Measurements from ENCODE around the gene DHH. TPM values are rescaled to one million over a fixed set of nuclear protein-coding genes. Genes with fewer than 3 reads are reported as not detected.

DHH gene
- total RNA-seq, 1 donor from 2014 or later = 1.6 TPM

DNA sequence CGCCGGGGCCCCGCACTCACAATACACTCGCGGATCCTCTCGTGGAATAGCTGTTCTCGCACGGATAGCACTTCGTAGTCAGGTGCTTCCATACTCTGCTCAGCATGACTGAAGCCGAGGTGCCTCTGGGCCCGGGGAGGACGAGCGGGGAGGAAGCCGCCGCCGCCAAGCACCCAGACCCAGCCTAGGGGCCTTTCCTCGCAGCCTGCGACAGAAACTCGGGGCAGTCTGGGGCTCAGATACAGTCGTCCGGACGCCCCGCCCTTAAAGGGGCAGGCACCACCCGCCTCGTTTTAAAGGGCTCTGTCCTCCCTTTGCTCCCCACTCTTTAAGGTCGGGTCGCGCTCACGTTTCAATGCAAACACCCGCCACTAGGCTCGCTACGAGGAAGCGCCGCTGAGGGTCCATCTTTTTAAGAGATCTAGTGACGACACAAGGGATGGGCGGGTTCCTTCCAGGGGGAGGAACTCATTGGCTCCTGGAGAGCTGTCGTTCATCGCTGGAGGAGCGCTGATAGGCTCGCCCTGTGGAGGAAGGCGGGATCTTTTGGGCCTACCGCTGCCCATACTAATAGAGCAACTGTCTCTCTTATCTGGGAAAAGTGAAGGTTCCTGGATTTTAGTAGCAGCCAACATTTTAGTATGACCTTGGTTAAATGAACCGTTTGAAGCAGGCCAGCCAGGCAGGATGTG is 16.0 kb upstream of the DHH start, which contains the start of gene LMBR1L:
LMBR1L (minus strand) TSS at position 384 of the 692 bp plus-strand sequence; CDS start at position 92, 292 bp downstream.
- intact Hi-C loops (cut with DNase I) = no loop called here
- peak; percentile 98 for DNase-seq (ENCODE audit: low spot score)

DNA sequence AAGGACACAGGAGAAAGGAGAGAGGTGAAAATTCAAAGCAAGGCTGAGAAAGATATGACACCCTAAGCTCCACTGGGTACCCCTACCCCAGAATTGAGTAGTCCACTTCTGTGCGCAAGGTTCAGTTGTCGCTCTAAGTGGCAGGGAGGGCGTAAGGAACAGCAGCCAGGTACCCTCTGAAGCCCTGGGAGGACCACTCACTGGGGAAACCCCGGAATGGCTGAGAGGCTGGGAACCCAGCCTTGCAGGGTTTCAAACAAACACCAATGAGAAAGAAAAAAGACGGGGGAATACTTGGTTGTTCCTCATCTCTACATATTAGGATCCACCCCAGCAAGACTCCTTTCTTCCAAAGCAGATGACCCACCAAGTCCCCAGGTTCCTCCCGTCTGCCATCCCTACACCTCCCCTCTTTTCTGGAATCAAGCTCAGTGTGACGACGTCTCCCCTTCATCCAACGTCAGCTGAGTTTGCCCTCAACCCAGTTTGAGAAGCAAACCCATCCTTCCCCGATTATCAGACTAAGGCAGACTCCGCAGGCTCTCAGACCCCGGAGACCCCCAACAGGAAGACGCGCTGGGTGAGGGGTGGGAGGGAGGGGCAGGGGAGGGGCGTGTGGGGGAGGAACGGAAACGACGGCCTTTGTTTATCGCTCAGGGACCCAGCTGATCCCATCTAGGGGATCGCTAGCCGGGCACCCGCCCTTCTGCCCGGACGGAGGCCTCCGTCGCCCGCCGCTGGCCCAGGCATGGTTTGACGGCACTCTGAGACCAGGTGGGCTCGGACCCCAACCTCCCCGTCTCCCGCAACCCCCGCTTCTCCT is 15.3 kb upstream of the DHH start:
- intact Hi-C loops (cut with DNase I) = loop anchor here (2.0 kb wide), 1 partner anchor 21 kb away; the partner anchor contains the start of gene TUBA1B
- DNase-seq (ENCODE audit: low spot score) = peak; percentile 78

DNA sequence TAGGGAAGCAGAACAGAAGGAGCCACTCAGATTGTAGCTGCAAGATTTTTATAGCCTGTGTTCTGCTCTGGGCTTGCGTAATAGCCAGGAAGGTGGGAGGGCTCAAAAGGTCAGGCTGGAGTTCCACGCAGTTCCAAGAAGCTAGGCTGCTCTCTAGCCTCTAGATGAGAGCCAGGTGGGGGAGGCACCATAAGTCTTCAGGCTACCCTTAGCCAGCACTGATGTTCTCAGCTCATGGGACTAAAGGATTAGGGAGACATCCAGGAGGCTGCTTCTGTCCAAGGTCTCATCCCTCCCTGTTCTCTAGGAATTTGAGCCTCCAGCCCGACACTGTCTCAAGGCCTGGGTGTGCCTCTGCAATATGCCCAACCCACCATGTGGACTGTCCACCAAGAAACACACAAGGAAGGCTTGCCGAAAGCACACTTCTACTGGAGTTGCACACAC is 14.4 kb upstream of the DHH start:
- peak; percentile 83 for DNase-seq (ENCODE audit: low spot score)
- intact Hi-C loops (cut with DNase I) = loop anchor here (2.0 kb wide), 1 partner anchor 22 kb away; the partner anchor contains the start of gene TUBA1B

DNA sequence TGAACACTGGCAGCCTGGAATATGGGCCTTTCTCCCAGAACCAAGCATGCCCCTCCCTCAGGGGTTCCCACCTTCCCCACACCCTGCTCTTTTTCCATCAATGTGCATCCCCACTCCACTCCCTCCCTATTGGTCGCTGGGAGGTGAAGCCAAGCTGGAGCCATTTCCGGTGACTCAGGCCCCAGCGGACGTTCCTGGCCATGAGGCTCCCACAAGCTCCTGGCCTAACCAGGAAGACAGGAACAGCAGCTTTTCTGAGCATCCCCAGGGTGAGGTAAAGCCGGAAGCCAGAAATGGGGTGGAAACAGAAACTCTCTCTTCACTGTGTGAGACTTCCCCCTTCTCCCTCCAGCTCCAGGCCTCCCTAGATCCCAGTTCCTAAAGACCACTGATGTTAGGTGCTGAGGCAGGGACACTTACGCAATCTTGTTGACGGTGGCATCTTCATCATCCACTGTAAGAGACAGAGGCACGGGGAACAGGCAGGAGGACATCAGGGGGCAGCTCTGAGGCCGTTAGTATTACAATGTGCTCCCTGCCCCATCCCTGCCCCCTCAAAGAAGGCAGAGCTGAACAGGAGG is 11.0 kb upstream of the DHH start:
- intact Hi-C loops (cut with DNase I) = no loop called here
- DNase-seq (ENCODE audit: low spot score) = no peak

DNA sequence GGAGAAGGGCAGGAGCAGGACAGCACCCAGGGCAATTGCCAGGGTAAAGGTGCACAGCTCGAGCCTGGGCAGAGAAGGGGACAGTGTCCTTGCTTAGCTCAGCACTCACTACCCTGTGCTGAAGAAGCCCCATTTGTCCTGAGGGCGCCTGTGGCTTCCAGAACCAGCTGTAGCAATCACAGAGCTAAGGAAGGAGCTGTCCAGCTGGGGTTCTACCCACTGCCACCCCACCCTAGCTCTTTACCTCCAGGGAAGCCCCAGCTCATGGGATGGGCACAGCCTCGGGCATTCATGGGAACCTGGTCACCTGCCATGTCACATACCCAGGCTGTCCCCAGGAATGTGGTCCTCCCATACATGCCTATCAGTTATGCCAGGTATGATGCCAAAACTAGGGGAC is 10.2 kb upstream of the DHH start:
- DNase-seq (ENCODE audit: low spot score) = no peak
- intact Hi-C loops (cut with DNase I) = no loop called here

DNA sequence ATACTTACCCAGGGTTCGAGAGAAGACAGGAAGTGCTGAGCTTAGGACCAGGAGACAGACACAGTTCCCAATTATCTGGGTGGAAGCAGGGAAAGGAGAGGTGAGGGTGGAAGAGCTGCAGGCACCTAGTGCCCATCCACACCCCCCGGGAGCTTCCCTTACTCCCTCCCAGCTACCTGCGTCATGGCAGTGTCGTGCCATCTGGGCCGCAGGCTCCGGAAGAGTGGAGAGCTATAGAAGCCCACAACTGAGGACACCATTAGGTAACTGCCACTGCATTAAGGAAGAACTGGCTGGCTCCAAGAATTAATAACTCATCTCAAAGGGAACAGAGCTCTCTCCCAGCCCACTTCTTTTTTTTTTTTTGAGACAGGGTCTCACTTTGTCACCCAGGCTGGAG is 5.8 kb upstream of the DHH start:
- DNase-seq (ENCODE audit: low spot score) = no peak
- intact Hi-C loops (cut with DNase I) = no loop called here

DNA sequence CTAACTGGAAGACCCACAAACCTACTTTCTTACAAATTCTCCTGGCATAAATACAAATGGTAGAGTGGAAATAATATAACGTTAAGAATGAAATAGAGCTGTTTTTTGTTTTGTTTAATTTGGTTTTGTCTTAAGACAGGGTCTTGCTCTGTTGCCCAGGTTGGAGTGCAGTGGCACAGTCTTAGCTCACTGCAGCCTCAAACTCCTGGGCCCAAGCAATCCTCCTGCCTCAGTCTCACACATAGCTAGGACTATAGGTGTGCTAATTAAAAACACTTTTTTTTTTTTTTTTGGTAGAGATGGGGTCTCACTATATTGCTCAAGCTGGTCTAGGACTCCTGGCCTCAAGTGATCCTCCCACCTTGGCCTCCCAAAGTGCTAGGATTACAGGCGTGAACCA is 4.1 kb upstream of the DHH start:
- no peak for DNase-seq (ENCODE audit: low spot score)
- intact Hi-C loops (cut with DNase I) = no loop called here

DNA sequence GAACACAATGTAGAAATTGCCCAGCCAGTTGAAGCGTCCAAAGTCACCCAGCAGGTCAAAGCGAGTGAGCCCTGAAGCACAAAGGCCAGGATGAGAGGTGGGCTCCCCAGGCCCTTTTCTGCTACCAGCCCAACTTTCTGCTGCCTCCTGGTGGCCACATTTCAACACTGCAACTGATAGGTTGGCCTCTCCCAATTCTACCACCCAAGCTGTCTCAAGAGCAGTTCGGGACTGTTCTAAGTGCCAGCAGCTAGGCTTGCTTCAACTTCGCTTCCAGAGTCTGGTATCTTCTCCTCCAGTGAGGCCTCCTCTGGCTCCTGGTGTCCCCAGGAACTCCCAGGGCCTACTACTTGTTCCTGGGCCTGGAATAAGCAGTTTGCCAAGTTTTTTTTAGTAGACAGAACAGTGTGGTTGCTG is 3.4 kb upstream of the DHH start:
- intact Hi-C loops (cut with DNase I) = no loop called here
- no peak for DNase-seq (ENCODE audit: low spot score)

DNA sequence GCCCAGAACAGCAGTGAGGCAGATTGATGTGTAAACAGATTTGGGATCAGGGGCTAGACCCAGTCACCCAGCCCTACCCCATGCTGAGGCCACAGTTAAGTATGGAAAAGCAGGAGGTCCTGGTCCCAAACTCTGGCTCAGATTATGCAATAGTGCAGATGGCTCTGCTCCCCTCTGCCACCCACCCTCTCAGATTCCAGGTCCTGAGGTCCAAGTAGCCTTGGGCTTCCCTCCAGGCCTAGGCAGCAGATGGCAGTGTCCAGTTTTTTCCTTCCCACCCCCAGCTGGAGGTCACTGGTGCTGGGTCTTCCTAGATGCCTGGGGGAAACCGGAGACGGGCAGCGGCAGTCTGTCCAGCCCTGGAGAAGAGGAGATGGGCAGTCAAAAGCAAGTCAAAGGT is 2.8 kb upstream of the DHH start:
- no peak for DNase-seq (ENCODE audit: low spot score)
- intact Hi-C loops (cut with DNase I) = no loop called here

DNA sequence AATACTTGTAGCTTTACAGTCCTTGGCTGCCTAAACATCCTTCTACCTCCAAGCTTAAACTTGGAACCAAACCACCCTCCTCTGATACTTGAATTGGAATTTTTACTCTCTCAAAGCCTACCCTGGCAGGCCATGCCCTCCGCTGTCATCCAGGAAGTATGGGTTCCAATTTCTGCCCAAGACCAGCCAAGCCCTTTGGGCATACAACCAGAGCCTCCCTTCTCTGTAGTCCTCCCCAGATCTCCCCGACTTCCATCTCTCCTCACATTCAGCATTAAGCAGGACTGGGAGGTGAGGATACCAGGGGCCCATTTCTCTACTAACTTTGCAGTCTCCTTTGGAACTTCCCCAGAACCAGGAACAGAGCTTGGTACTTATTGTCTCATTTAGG is 369 bp upstream of the DHH start:
- DNase-seq (ENCODE audit: low spot score) = no peak
- intact Hi-C loops (cut with DNase I) = no loop called here

DNA sequence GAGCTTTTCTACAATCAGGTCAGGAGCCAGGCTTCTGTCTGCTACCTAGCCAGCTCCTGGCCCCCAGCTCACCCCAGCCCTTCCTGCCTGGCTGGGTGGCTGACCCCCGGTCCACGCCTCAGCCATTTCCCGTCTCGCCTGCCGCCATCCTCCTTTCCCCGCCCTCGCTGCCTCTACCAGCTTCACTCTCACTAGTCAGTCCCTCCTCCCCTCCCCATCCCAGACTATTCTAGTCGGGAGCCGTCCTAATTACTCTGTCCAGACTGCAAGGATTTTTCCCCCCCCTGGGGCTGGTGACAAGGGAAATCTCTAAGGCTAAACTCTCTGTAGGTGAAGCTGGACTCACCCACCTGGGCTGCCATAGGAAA is 825 bp downstream of the DHH start:
- DNase-seq (ENCODE audit: low spot score) = no peak
- intact Hi-C loops (cut with DNase I) = no loop called here

DNA sequence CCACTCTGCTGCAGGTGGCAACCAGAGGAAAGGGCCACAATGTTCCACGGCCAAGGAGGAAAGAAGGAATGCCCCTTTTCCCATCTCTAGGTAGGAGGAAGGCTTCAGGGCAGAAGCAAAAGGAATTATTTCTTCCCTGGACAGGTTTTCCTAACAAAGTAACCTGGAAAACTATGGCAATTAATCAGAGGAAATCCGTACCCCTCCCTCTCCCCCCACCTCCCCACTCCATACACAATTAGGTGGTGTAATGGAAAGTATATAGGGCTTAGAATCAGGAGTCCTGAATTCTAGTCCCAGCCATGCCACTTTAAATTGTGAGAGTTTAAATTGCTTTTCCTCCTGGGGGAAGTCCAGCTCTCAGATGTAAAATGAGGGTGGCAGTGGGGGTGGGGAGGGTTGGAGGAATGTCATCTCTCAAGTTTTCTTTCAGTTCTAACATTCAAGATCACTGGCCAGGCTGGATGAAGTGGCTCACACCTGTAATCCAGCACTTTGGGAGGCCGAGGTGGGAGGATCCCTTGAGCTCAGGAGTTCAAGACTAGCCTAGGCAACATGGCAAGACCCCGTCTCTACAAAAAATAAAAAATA is 1.7 kb downstream of the DHH start:
- intact Hi-C loops (cut with DNase I) = no loop called here

DNA sequence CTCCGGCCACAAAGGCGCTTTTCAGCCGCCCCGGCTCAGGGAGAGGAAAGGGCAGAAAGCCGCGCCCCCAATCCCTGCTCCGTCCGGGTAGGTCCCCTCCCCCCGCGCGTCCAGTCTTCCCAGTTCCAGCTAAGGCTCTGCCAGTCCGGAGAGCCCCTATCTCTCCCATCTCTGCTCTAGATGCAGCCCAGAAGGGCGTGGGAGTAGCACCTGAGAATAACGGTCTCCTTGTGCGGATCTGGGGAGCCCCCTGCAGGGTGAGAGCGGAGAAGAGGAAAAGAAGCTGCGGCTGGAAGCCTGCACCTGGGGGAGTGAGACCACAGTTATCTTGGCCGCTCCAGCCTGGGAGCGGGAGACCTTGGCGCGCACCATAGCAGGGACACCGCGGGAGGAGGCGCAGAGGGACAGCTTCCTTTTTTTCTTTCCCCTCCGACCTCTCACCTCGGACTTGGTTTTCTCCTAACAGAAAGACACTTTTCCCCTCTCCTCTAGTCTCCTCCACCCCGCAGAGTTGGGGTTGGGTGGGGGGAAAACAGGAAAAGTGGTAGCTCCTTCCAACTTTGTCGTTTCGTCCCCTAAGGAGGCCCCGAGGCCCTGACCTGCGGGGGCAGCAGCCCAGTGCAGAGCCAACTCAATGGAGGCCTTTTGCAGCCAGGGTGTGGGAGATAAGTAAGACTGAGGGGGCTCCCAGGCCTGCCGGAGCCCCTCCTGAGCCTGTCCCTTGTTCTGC is 2.4 kb downstream of the DHH start:
- intact Hi-C loops (cut with DNase I) = no loop called here
- no peak for DNase-seq (ENCODE audit: low spot score)

More for the DNA sequence above, 1.7 kb downstream of the DHH start:
- DNase-seq (ENCODE audit: low spot score) = no peak

DNA sequence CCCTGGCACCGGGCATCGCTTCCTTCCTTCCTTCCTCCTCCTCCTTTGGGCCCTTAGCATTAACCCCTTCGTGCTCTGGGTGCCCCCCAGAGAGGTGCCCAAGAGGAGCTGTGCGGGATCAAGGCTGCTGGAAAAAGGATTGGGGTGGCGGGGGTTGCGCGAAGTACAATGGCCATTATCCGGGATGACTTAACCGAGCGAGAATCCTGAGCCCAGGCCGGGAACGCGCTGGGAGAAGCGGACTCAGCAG is 2.8 kb downstream of the DHH start:
- intact Hi-C loops (cut with DNase I) = no loop called here
- DNase-seq (ENCODE audit: low spot score) = no peak

DNA sequence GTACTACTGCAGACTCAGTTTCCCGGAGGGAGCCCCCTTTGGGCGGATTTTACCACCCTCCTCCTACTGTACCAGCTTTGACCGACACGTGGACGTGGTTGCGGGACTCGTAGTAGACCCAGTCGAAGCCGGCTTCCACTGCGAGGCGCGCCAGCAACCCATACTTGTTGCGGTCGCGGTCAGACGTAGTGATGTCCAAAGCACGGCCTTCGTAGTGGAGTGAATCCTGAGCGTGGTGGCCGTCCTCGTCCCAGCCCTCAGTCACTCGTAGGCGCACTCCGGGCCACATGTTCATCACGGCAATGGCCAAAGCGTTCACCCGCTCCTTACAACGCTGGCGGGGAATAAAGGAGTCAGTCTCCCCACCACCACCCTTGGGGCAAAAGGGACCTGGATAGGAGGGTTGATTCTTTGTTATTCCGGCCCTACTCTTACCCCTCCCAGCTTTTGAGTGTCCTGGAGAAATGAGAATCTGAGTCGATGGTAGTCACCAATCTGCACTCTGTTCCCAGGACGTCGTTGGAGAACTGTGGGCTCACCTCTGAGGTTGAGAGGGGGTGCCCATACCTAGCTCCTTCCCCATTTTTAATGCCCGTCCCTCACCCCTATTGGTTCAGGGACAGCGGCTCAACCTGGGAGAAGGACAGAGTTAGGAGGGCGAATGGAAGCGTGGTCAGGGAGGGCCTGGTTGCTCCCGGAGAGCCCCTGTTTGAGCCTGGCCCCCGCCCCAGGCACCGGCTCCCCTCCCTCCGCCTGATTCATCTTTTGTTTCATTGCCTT is 3.4 kb downstream of the DHH start:
- no peak for DNase-seq (ENCODE audit: low spot score)
- intact Hi-C loops (cut with DNase I) = no loop called here

DNA sequence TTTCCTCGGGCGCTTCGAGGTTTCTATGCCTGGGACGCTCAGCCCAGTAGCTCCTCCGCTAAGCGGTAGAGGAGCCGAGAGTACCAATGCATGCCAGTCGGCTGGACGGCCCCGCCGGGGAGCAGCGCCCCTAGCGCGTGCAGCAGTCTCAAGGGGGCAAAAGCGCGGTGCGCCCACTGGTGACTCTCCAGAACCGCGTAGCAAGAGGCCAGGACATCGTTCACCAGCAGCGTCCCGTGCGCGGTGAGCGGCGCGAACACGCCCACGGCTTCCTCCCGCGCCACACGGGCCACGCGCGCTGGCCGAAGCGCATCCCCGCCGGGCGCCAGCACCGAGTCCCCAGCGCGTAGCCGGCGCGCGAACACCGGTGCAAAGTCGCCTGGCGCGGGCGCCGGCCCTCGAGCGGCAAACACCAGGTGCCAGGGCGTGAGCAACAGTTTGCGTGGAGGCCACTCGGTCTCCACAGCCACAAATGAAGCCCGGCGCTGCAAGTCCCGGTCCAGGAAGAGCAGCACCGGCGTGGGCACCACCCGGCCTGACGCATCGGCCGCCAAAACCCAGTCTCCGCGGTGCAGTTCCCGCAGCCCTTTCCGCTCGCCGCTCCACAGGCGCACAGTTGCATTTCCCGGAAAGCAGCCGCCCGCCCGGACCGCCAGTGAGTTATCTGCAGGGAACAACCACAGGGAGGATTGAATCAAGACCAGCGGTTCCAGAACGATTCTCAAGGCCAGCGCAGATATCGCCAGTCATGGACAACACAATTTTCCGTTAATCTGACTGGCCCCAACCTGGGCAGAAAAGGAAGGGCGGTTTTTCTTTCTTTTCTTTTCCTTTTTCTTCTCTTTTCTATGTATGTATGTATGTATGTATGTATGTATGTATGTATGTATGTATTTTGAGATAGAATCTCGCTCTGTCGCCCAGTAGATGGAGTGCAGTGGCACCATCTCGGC is 4.5 kb downstream of the DHH start:
- DNase-seq (ENCODE audit: low spot score) = peak; percentile 80
- intact Hi-C loops (cut with DNase I) = loop anchor here (2.0 kb wide), 2 partner anchors 31 to 145 kb away; no protein-coding TSS in a partner anchor

DNA sequence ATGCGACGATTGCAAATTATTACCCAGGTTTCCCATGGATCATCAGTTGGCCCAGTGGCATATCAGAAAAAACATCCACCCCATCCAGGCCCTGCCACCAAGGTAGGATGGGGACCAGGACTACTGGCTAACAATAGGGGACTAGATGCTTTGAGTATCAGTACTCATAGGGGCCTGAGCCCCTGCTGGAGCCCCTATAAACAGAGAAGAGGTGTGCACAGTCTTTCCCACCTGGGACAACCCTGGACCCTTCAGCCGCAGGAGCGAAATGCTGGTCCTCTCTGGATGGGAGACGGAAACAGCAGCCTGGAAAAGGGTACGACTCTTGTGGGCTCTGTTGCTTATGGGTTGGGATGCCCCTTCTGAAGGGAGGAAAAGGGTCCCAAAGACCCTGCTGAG is 5.7 kb downstream of the DHH start:
- no peak for DNase-seq (ENCODE audit: low spot score)
- intact Hi-C loops (cut with DNase I) = loop anchor here (2.0 kb wide), 2 partner anchors 32 to 146 kb away; no protein-coding TSS in a partner anchor
